Lung (tissue), 12 donors: ENCODE results near the gene EEF1AKMT2. TPM values are rescaled to one million over a fixed set of nuclear protein-coding genes. Genes with fewer than 3 reads are reported as not detected.

Source experiments
- ATAC-seq: fragments of 200-7000 bp; cut with Tn5 transposase; one replicate; pipeline ENCODE4 v1.9.1; 2020; ENCODE audit warnings: moderate number of reproducible peaks; ENCODE audit not compliant: insufficient read depth, low FRiP score
- DNase-seq, 3 donors: peaks; one replicate each; pipeline ENCODE4 v3.0.0-alpha.2; 2013 to 2017
- H3K27ac ChIP-seq, 2 donors: one replicate each; pipeline ENCODE4 v1.5.1; 2013; ENCODE audit warnings: mild to moderate bottlenecking in 2 of 2, moderate library complexity in 2 of 2, control low read depth in 1 of 2, inconsistent platforms in 1 of 2, low read depth in 1 of 2, low read length in 1 of 2
- H3K27me3 ChIP-seq, 3 donors: one replicate each; pipeline ENCODE4 v1.5.1; 2013; ENCODE audit warnings: low read length in 2 of 3; ENCODE audit not compliant: control insufficient read depth in 3 of 3, insufficient read depth in 3 of 3
- H3K36me3 ChIP-seq, 4 donors: one replicate each; pipeline ENCODE4 v1.5.1; 2013; ENCODE audit warnings: low read length in 4 of 4, mild to moderate bottlenecking in 1 of 4, moderate library complexity in 1 of 4; ENCODE audit not compliant: control insufficient read depth in 4 of 4, insufficient read depth in 4 of 4
- H3K4me1 ChIP-seq, 5 donors: one replicate each; pipeline ENCODE4 v1.5.1; 2013; ENCODE audit warnings: low read length in 5 of 5, mild to moderate bottlenecking in 2 of 5, moderate library complexity in 1 of 5; ENCODE audit not compliant: control insufficient read depth in 5 of 5, insufficient read depth in 5 of 5
- H3K4me3 ChIP-seq: one replicate; pipeline ENCODE4 v1.5.1; 2013; ENCODE audit warnings: mild to moderate bottlenecking, control low read depth, moderate library complexity
- H3K9ac ChIP-seq, 2 donors: one replicate each; pipeline ENCODE4 v1.5.1; 2013; ENCODE audit warnings: low read length in 2 of 2, control low read depth in 1 of 2; ENCODE audit not compliant: insufficient read depth in 1 of 2
- H3K9me3 ChIP-seq, 4 donors: one replicate each; pipeline ENCODE4 v1.5.1; 2013; ENCODE audit warnings: low read length in 3 of 4, mild to moderate bottlenecking in 1 of 4, moderate library complexity in 1 of 4; ENCODE audit not compliant: control insufficient read depth in 4 of 4, insufficient read depth in 3 of 4
- WGBS, 2 donors: extraction: QIAGEN DNeasy Blood & Tissue Kit; methylation state at CpG; one replicate each; pipeline ENCODE4 v1.1.7; 2013; 5-methylcytosine and 5-hydroxymethylcytosine counted together
- polyA plus RNA-seq, 2 donors: library from polyadenylated mRNA; stranded (reverse); fragments of 200-250 nt; gene quantifications; one replicate each; pipeline ENCODE4 v1.2.1, GENCODE V29; 2013
- total RNA-seq, 2 donors: library from RNA; depleted of rRNA in 1 of 2; stranded (reverse); fragments of >200 nt in 1 of 2; gene quantifications; one replicate each; pipeline ENCODE4 v1.2.1, GENCODE V29; 2014 to 2021
- TF ChIP-seq, protein P1 (sequence below): IDR thresholded peaks from 2 replicates; pipeline ENCODE4 v1.5.1; 2012; ENCODE audit warnings: mild to moderate bottlenecking; ENCODE audit errors: control extremely low read depth, extremely low read depth
- donor health status: control.
- donor health status: control.
- donor health status: Bipolar disorder and iron deficiency.
- donor health status: healthy.
- donor health status: DM: yes; HTN: yes; CAD: no.

Gene EEF1AKMT2
- total and polyA plus RNA-seq, 4 donors = 9.0 to 37.9 (median 16.0) TPM

DNA sequence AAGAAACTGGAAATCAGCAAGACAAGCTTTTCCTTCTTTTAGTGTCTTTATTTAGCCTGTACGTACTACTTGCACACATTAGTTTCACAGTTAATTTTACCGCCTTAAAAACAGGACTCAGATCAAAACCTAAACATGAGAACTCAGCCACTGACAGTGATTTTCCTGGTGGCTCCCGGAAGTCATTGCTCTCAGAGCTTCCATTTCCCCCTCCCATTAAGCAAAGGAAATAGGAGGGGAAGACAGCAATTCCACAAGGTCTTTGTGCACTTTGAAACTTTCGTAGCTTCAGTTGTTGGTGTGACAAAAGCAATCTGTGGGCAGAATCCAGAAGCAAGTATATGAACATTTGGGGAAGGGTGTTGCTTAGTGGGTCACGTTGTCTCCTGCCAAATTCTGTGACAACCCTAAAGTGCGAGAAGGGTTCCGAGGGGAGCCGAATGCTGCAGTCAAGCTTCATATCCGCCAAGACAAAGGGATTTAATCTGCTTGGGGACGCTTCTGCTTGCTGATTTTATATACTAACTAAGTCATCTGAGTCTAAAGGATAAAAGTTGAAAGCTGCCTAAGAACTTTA is 77.9 kb downstream of the EEF1AKMT2 start:
- Histone ChIP-seq H3K36me3 (no peaks in the 10 kb centered on the region), H3K4me3 (no peak overlapping the region), H3K9ac (peak overlapping the region in 1 of 2 donors; percentile 0), H3K27ac (peak overlapping the region in 1 of 2 donors; percentile 37), H3K27me3 (no peaks in the 10 kb centered on the region), H3K4me1 (peaks cover 17 to 63% (median 38%) of the 10 kb centered on the region in 5 donors), H3K9me3 (no peaks in the 10 kb centered on the region)
- TF ChIP-seq, protein P1, sequence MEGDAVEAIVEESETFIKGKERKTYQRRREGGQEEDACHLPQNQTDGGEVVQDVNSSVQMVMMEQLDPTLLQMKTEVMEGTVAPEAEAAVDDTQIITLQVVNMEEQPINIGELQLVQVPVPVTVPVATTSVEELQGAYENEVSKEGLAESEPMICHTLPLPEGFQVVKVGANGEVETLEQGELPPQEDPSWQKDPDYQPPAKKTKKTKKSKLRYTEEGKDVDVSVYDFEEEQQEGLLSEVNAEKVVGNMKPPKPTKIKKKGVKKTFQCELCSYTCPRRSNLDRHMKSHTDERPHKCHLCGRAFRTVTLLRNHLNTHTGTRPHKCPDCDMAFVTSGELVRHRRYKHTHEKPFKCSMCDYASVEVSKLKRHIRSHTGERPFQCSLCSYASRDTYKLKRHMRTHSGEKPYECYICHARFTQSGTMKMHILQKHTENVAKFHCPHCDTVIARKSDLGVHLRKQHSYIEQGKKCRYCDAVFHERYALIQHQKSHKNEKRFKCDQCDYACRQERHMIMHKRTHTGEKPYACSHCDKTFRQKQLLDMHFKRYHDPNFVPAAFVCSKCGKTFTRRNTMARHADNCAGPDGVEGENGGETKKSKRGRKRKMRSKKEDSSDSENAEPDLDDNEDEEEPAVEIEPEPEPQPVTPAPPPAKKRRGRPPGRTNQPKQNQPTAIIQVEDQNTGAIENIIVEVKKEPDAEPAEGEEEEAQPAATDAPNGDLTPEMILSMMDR = no peak
- ATAC-seq = no peak
- DNase-seq = peak in 2 of 3 donors; percentile 52 to 53
- WGBS, 2 donors = 59 to 62% methylated on average over 10 of the region's 10 CpGs

DNA sequence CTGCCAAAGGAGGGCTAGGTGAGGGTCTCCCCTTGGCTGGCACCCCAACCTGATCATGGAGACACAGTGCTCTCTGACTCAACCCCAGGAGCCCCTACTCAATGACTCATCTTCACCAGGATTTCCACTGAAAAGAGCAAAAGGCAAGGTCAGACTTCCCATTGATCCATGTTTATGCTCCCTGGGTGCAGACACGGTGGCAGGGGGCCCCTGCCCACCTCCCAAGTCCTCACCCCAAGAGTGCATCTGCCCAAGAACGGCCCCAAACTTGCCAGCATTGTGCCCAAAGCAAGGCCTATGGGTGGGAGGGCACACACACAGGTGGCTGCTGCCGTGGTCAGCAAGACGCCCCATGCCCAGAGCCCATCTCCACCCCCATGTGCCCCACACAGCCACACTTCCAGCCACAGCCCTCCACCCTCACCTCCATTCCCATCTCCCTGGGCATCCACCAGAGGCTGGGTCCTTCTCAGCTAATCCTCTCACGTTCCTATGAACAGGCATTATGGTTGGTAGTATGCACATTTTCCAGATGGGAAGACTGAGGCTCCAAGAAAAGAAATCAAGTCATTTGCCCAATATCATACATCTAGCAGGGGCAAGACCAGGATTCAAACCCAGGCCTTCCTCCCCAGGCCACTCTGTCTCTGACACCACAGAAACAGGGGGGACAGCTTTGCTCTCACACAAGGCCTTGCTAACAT is 78.8 kb downstream of the EEF1AKMT2 start:
- Histone ChIP-seq H3K36me3 (no peaks in the 10 kb centered on the region), H3K9ac (no peak overlapping the region), H3K4me1 (peaks cover 15 to 63% (median 42%) of the 10 kb centered on the region in 5 donors), H3K27me3 (no peaks in the 10 kb centered on the region), H3K9me3 (no peaks in the 10 kb centered on the region), H3K4me3 (no peak overlapping the region), H3K27ac (peak overlapping the region; percentile 13 to 36)
- no peak for ATAC-seq
- DNase-seq = no peak
- 88 to 95% methylated on average over 5 of the region's 5 CpGs for WGBS, 2 donors
- TF ChIP-seq, protein P1 = no peak

GRCh38 chr10:124711145-124711544 is 80.5 kb downstream of the EEF1AKMT2 start:
- Histone ChIP-seq H3K27me3 (no peaks in the 10 kb centered on the region), H3K4me1 (peaks cover 14 to 63% (median 44%) of the 10 kb centered on the region in 5 donors), H3K27ac (peak overlapping the region in 1 of 2 donors; percentile 63), H3K4me3 (no peak overlapping the region), H3K9ac (no peak overlapping the region), H3K36me3 (peaks cover 0 to 4% (median 2%) of the 10 kb centered on the region in 4 donors), H3K9me3 (no peaks in the 10 kb centered on the region)
- 75 to 80% methylated on average over 7 of the region's 7 CpGs for WGBS, 2 donors
- no peak for DNase-seq
- TF ChIP-seq, protein P1 = no peak
- ATAC-seq = no peak
